ENCODE data around the gene MBOAT1.

- TF ChIP-seq EZH2 (IDR thresholded peaks at IDR 0.05; ENCODE audit: low read length): no peak
- TF ChIP-seq CTCF (optimal IDR thresholded peaks at IDR 0.05 in 1 of 3, IDR thresholded peaks at IDR 0.05 in 1 of 3, conservative IDR thresholded peaks at IDR 0.05 in 1 of 3; ENCODE audit: extremely low read depth in 1 of 3, insufficient read depth in 2 of 3, low read length in 3 of 3): no peak
Observed at GRCh38 chr6:20252311-20252710, 40.0 kb upstream of the MBOAT1 start.
